Astrocyte (in vitro differentiated cells and primary cell): ENCODE measurements around the gene HTR7. TPM values are rescaled to one million over a fixed set of nuclear protein-coding genes. Genes with fewer than 3 reads are reported as not detected.
A peak's percentile ranks its signal among the peaks of the same experiment; 100 is the strongest.

Source experiments
- DNase-seq: peaks from one replicate; pipeline ENCODE4 v3.0.0-alpha.2; 2010; ENCODE audit warnings: low read depth
- FAIRE-seq: peaks from 2 replicates; lab custom pipeline; 2011; peaks lifted over from hg19 to GRCh38; lab: Jason Lieb, UNC
- H2AFZ ChIP-seq: 2 replicates; pipeline ENCODE4 v1.6.0; 2012; ENCODE audit warnings: low read depth, low read length, inconsistent platforms
- H3K27ac ChIP-seq: 2 replicates; pipeline ENCODE4 v1.5.1; 2011; ENCODE audit warnings: low read depth, low read length, inconsistent platforms
- H3K27me3 ChIP-seq: 2 replicates; pipeline ENCODE4 v1.6.0; 2011; ENCODE audit warnings: low read length, inconsistent platforms; ENCODE audit not compliant: insufficient read depth
- H3K36me3 ChIP-seq: 2 replicates; pipeline ENCODE4 v1.5.1; 2011; ENCODE audit warnings: low read length, inconsistent platforms; ENCODE audit not compliant: insufficient read depth
- H3K4me1 ChIP-seq: 2 replicates; pipeline ENCODE4 v1.5.1; 2011; ENCODE audit warnings: low read length, inconsistent platforms; ENCODE audit not compliant: insufficient read depth
- H3K4me2 ChIP-seq: 2 replicates; pipeline ENCODE4 v1.6.0; 2012; ENCODE audit warnings: low read length, inconsistent platforms
- H3K4me3 ChIP-seq: 2 replicates; pipeline ENCODE4 v1.5.1; 2011; ENCODE audit warnings: low read depth, mild to moderate bottlenecking, low read length, inconsistent platforms; ENCODE audit not compliant: insufficient read depth
- H3K79me2 ChIP-seq: 2 replicates; pipeline ENCODE4 v1.6.0; 2012; ENCODE audit warnings: mild to moderate bottlenecking, low read length, inconsistent platforms; ENCODE audit not compliant: insufficient read depth
- H3K9ac ChIP-seq: 2 replicates; pipeline ENCODE4 v1.6.0; 2012; ENCODE audit warnings: mild to moderate bottlenecking, low read length, inconsistent platforms
- H3K9me3 ChIP-seq: 2 replicates; pipeline ENCODE4 v1.5.1; 2012; ENCODE audit warnings: low read depth, mild to moderate bottlenecking, low read length, inconsistent platforms; ENCODE audit not compliant: insufficient read depth
- H4K20me1 ChIP-seq: 2 replicates; pipeline ENCODE4 v1.6.0; 2012; ENCODE audit warnings: low read length, inconsistent platforms; ENCODE audit not compliant: insufficient read depth
- H3K27ac Mint-ChIP-seq: one replicate; pipeline ENCODE4 v1.8.0; 2021; ENCODE audit warnings: mild to moderate bottlenecking, mixed read lengths; ENCODE audit not compliant: unreplicated experiment
- H3K27me3 Mint-ChIP-seq: one replicate; pipeline ENCODE4 v1.8.0; 2021; ENCODE audit warnings: low read depth, mixed read lengths; ENCODE audit not compliant: unreplicated experiment
- H3K36me3 Mint-ChIP-seq: one replicate; pipeline ENCODE4 v1.8.0; 2021; ENCODE audit warnings: low read depth, mixed read lengths; ENCODE audit not compliant: unreplicated experiment
- H3K4me1 Mint-ChIP-seq: one replicate; pipeline ENCODE4 v1.8.0; 2021; ENCODE audit warnings: low read depth, mixed read lengths; ENCODE audit not compliant: unreplicated experiment
- H3K4me3 Mint-ChIP-seq: one replicate; pipeline ENCODE4 v1.8.0; 2021; ENCODE audit warnings: mild to moderate bottlenecking, moderate library complexity, mixed read lengths; ENCODE audit not compliant: unreplicated experiment
- H3K9me3 Mint-ChIP-seq: one replicate; pipeline ENCODE4 v1.8.0; 2021; ENCODE audit warnings: mild to moderate bottlenecking, mixed read lengths; ENCODE audit not compliant: unreplicated experiment
- EZH2 ChIP-seq: IDR thresholded peaks from 2 replicates; pipeline ENCODE4 v1.6.1; 2012; ENCODE audit warnings: mild to moderate bottlenecking, low read length, inconsistent platforms; ENCODE audit not compliant: insufficient read depth
- total RNA-seq: library from RNA; stranded (reverse); gene quantifications from 2 replicates; pipeline ENCODE4 v1.2.1, GENCODE V29; 2021
- TF ChIP-seq, protein P1 (sequence below): IDR thresholded peaks from 2 replicates; pipeline ENCODE4 v1.5.1; 2011; ENCODE audit warnings: low read depth, mild to moderate bottlenecking, inconsistent platforms, low read length, moderate library complexity; ENCODE audit not compliant: insufficient read depth

Gene HTR7
- total RNA-seq, 1 donor from 2014 or later = 0.89 TPM

DNA sequence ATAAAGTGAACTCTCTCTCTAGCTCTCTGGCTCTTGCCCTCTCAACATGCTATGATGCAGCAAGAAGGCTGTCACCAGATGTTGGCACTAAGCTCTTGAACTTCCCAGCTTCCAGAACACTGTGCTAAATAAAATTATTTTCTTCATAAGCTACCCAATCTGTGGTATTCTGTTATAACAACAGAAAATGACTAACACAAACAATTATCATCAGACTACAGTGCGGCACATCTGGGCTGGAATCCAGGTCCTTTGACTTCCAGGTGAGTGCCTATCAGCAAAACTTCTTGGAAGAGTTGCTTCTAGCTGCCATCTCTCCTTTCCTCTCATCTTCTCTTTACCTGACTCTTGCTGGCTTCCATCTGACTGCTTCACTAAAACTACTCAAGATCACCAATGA lies 20.4 kb downstream of the HTR7 start:
- no peak overlapping the region for H3K9ac ChIP-seq
- H3K9me3 ChIP-seq = no peaks in the 10 kb centered on the region
- peaks cover 1% of the 10 kb centered on the region for H3K9me3 Mint-ChIP-seq
- no peak for TF ChIP-seq EZH2
- TF ChIP-seq, protein P1, sequence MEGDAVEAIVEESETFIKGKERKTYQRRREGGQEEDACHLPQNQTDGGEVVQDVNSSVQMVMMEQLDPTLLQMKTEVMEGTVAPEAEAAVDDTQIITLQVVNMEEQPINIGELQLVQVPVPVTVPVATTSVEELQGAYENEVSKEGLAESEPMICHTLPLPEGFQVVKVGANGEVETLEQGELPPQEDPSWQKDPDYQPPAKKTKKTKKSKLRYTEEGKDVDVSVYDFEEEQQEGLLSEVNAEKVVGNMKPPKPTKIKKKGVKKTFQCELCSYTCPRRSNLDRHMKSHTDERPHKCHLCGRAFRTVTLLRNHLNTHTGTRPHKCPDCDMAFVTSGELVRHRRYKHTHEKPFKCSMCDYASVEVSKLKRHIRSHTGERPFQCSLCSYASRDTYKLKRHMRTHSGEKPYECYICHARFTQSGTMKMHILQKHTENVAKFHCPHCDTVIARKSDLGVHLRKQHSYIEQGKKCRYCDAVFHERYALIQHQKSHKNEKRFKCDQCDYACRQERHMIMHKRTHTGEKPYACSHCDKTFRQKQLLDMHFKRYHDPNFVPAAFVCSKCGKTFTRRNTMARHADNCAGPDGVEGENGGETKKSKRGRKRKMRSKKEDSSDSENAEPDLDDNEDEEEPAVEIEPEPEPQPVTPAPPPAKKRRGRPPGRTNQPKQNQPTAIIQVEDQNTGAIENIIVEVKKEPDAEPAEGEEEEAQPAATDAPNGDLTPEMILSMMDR = no peak
- H3K4me1 Mint-ChIP-seq = peaks cover 6% of the 10 kb centered on the region
- H3K27me3 ChIP-seq = no peaks in the 10 kb centered on the region
- H4K20me1 ChIP-seq = no peaks in the 10 kb centered on the region
- FAIRE-seq (no peak), DNase-seq (no peak)
- H3K27ac ChIP-seq = no peak overlapping the region
- no peak overlapping the region for H3K4me3 ChIP-seq
- H3K36me3 Mint-ChIP-seq = no peaks in the 10 kb centered on the region
- peaks cover 2% of the 10 kb centered on the region for H3K27me3 Mint-ChIP-seq
- H3K4me1 ChIP-seq = no peaks in the 10 kb centered on the region
- H3K4me2 ChIP-seq = no peak overlapping the region
- peaks cover 2% of the 10 kb centered on the region for H3K79me2 ChIP-seq
- no peak overlapping the region for H3K4me3 Mint-ChIP-seq
- no peaks in the 10 kb centered on the region for H3K36me3 ChIP-seq
- H2AFZ ChIP-seq = no peak overlapping the region
- H3K27ac Mint-ChIP-seq = no peak overlapping the region

DNA sequence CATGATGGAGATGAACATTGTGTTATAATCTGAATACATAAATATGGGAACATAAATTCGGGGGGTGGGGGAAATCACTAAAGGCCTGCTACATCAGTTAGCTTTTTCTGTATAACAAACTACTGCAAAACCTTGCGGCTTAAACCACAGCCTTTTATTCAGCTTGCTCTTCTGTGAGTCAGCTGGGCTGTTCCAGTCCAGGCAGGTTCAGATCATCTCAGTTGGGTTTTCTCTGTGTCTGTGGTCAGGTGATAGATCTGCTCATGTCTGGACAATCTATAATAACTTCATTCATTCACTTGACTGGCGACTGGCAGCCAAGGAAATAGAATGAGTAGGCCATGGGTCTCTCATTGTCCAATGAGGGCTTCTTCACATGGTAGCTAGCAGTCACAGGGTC lies 23.5 kb downstream of the HTR7 start:
- Histone ChIP-seq H3K79me2 (peaks cover 2% of the 10 kb centered on the region), H3K27me3 (no peaks in the 10 kb centered on the region)

DNA sequence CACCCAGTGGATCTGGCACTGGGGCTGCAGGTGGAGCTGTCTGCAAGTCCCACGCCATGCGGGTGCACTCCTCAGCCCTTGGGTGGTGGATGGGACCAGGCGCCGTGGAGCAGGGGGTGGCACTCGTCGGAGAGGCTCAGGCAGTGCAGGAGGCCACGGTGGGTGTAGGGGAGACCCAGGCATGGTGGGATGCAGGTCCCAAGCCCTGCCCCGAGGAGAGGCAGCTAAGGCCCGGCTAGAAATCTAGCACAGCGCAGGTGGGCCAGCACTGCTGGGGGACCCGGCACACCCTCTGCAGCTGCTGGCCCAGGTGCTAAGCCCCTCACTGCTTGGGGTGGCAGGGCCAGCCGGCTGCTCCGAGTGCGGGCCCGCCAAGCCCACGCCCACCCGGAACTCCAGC lies 25.7 kb downstream of the HTR7 start:
- no peak overlapping the region for H3K9ac ChIP-seq
- Mint-ChIP-seq H3K36me3 (peaks cover 8% of the 10 kb centered on the region), H3K4me3 (no peak overlapping the region), H3K27ac (no peak overlapping the region), H3K4me1 (peaks cover 6% of the 10 kb centered on the region), H3K27me3 (no peaks in the 10 kb centered on the region), H3K9me3 (peaks cover 5% of the 10 kb centered on the region)
- no peak overlapping the region for H3K4me3 ChIP-seq
- no peak for TF ChIP-seq EZH2
- TF ChIP-seq, protein P1 = no peak
- H3K9me3 ChIP-seq = no peaks in the 10 kb centered on the region
- H3K79me2 ChIP-seq = peaks cover 2% of the 10 kb centered on the region
- no peak overlapping the region for H3K27ac ChIP-seq
- H3K4me2 ChIP-seq = no peak overlapping the region
- no peak overlapping the region for H2AFZ ChIP-seq
- H3K36me3 ChIP-seq = no peaks in the 10 kb centered on the region
- FAIRE-seq = no peak
- no peak for DNase-seq
- no peaks in the 10 kb centered on the region for H4K20me1 ChIP-seq
- no peaks in the 10 kb centered on the region for H3K4me1 ChIP-seq
- H3K27me3 ChIP-seq = no peaks in the 10 kb centered on the region

More for the DNA sequence above, 23.5 kb downstream of the HTR7 start:
- FAIRE-seq = no peak
- Mint-ChIP-seq H3K27ac (no peak overlapping the region), H3K4me1 (peaks cover 6% of the 10 kb centered on the region), H3K27me3 (peaks cover 2% of the 10 kb centered on the region), H3K9me3 (peaks cover 5% of the 10 kb centered on the region), H3K4me3 (no peak overlapping the region), H3K36me3 (peaks cover 8% of the 10 kb centered on the region)
- H3K27ac ChIP-seq = no peak overlapping the region
- TF ChIP-seq EZH2 = no peak
- TF ChIP-seq, protein P1 = no peak
- H3K4me2 ChIP-seq = no peak overlapping the region
- no peaks in the 10 kb centered on the region for H4K20me1 ChIP-seq
- no peak overlapping the region for H2AFZ ChIP-seq
- H3K9me3 ChIP-seq = no peaks in the 10 kb centered on the region
- H3K4me1 ChIP-seq = no peaks in the 10 kb centered on the region
- no peak overlapping the region for H3K4me3 ChIP-seq
- no peak overlapping the region for H3K9ac ChIP-seq
- H3K36me3 ChIP-seq = no peaks in the 10 kb centered on the region
- peak; percentile 79 for DNase-seq
